Neural progenitor cell (in vitro differentiated cells): Measurements from ENCODE around the gene ASAH2.

Experiments used
- CTCF ChIP-seq: fragments of 200-600 bp; sonication (generic); IDR thresholded peaks from 2 replicates; pipeline ENCODE4 v1.5.1; 2017; ENCODE audit warnings: antibody characterized with exemption, mild to moderate bottlenecking
- EZH2 ChIP-seq: fragments of 200-600 bp; sonication (generic); IDR thresholded peaks from 2 replicates; pipeline ENCODE4 v1.6.1; 2017; ENCODE audit warnings: antibody characterized with exemption, mild to moderate bottlenecking, moderate library complexity
- EZH2phosphoT487 ChIP-seq: fragments of 200-600 bp; sonication (generic); IDR thresholded peaks from 2 replicates; pipeline ENCODE4 v1.6.1; 2017; ENCODE audit warnings: antibody characterized with exemption

- no peak for TF ChIP-seq CTCF
- no peak for TF ChIP-seq EZH2
- TF ChIP-seq EZH2phosphoT487: no peak
These were observed 35.2 kb upstream of the ASAH2 start for GRCh38 chr10:50286517-50286916.
